Activated effector memory CD4-positive, alpha-beta T cell treated with anti-CD3 and anti-CD28 coated beads, Interleukin-2, amount 50 U/mL, for 16 hours (primary cell): Measurements from ENCODE around the gene SPATA19.

Experiments used
- DNase-seq: peaks from one replicate; pipeline ENCODE4 v3.0.0-alpha.2; 2020

SPATA19 gene

DNA sequence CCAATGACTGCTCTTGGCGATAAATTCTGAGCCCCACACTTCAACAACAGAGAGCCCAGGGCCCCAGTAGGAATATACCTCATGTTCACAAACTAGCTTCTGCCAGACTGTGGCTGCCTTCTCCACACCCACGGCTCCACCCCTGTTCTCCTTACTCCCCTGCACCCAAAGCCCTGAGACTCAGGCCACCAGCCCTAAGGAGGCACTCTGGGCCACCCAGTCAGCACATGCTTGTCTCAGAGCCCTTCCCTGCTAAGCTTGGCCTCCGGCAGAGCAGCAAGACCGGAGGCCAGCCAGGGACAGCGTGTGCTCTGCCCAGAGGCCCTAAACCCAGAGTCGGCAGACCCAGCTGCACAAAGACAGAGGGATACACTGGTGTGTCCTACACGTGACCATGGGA is 27.9 kb downstream of the SPATA19 start:
- DNase-seq: no peak

DNA sequence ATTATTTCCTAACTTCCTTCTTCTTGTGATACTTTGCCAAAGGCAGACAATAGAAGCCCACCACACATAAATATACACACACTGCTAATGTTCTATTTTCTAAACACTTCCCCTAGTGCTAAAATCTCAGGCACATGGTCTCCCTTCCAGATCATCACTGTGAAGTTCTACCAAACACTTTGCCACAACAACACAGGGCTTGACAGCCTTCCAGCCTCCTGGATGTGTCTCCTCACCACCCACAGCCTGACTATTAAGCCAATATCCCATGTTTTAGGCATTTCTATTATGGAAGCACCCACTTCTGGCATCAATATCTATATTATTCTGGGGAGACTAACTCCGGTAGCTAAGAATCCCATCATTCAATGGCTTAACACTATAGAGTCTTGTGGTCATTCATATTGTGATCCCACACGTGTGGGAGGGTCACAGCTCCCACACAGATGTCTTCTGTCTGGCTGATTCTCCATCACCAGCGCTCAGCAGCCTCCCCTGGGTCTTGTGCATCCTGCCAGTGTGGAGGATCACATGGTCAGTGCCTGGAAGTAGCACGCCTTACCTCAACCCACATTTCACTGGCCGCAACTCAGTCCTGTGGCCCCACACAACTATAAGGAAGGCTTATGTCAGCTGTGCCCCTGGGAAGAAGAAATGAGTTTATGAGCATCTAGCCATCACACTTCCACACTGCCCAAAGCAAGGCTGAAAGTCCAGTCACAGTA is 29.0 kb downstream of the SPATA19 start:
- DNase-seq: no peak

DNA sequence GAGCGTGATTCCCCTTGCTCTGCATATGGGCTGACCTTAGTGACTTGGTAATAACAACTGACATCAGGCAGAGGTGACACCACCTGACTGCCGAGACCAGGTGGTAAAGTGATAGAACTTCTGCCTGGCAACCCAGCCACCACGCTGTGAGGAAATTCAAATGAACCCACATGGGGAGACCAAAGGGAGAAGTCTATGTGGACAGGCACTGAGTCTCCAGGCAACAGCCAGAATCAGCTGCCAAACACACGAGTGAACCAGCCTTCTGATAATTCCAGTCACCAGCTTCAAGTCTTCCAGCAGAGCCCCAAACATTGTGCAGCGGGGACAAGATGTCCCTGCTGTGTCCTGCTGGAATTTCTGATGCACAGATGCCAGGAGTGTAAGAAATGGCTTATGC is 29.7 kb downstream of the SPATA19 start:
- no peak for DNase-seq

DNA sequence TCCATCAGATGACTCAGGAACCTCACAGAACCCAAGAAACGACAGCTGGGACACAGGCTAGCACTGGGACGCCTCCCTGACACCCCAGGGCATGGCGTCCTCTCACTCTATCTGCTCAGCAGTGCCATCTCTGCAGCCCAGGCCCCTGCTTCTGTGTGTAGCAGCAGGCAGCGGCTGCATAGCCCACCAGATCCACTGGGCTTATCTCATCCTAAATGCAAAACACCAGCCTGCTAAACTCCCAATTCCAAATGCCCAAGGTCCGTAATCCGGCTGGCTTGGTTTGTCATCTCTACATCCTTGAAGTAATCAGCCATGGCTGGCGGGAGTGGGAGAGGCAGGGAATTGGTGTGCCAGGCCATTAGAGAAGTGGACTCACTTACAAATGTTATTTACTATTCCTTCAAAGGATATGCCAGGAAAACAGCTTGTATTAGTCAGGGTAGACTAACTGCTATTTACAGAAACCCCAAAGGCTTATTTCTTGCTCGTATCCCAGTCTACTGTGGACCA is 30.7 kb downstream of the SPATA19 start:
- DNase-seq: no peak

DNA sequence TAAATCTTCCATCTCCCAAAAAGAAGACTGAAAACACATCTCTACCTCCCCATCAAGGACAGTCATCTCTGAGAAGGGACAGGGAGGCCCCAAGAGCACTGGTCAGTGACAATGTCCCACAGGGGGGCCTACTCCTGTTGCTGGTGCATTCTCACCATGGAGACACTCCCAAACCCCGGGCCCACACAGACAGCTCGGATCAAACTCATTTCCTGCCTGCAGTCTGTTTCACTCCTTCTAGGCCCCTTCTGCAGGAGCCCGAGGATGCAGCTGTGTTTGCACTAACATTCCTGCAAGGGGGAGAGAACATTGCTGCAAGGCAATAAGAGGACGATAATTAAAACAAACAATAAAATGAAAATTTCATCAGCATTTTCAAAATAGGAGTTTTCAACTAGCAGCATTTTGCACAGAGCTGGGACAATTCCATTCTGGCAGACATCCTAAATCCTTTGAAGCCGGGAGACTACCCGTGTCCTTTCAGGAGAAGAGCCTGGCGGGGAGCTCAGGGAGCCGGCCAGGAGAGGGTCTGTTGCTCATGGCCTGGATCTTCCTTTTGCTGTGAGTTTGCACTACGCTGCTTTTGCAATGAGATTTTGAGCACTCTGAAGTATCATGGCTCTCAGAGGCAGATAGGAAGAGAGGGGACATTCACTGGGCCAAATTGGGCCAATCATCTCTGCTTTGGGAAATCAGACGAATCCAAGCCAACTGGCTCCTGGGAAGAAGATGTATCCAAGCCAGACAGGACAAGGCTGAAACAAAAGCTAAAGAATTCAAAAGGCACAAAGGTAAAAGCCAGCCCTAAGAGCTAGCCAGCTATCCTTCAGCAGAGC is 33.2 kb downstream of the SPATA19 start:
- no peak for DNase-seq

DNA sequence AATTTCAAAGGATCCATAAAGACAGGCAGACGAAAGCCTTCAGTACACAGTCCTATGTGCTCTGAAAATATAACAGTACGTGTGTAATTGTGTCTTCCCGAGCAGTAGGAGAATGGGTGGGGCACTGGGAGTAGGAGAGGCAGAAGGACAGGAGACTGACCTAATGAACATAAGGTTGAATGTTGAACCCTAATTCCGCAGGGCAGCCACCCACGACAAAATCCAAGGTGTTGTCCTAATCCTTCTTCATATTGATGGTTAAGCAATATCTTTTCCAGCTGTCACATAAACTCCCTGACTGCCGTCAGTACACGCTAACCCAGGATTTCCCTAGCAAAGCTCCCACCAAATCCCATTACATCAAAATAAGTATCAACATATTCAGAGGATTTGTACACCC is 34.5 kb downstream of the SPATA19 start:
- no peak for DNase-seq

DNA sequence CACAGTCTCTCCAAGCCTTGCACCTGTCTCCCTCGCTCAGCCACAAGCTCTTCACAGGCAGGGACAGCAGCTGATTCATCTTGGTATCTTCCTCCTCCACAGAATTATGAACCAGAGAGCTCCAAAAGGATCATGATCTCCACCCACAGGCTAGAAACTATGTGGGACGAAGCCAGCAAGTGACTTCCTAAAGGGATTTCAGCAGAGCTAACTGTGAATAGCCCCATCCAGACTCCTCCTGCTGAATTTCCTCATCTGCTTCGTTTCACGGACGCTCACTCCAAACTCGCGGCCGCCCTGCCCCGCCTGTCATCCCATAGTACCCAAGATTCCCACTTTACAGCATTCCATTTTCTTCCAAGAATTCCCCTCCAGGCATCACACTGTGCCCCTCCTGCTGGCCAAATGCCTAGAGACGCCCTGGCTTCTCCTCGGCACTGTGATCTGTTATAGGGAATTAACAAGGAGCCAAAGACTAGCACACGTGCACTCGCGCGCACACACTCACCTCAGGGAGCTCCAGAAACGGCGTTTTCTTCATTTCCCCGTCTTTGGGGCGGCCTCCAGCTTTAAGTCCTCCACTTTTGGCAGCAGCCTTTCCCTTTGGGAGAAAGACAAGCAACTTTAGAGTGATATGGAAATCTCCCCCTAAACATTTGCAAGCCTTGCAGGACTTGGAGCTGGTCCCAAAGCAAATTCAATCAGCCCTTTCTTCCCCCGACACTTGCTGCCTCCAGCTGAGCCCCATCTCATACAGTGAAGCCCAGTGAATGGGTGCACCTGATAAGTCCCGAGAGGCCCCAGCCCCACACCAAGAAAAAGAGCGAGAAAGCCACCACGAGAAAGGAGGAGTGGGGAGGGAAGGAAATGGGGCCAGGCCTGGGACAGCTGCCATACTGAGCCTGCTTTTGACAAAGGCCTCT is 35.5 kb downstream of the SPATA19 start:
- no peak for DNase-seq

DNA sequence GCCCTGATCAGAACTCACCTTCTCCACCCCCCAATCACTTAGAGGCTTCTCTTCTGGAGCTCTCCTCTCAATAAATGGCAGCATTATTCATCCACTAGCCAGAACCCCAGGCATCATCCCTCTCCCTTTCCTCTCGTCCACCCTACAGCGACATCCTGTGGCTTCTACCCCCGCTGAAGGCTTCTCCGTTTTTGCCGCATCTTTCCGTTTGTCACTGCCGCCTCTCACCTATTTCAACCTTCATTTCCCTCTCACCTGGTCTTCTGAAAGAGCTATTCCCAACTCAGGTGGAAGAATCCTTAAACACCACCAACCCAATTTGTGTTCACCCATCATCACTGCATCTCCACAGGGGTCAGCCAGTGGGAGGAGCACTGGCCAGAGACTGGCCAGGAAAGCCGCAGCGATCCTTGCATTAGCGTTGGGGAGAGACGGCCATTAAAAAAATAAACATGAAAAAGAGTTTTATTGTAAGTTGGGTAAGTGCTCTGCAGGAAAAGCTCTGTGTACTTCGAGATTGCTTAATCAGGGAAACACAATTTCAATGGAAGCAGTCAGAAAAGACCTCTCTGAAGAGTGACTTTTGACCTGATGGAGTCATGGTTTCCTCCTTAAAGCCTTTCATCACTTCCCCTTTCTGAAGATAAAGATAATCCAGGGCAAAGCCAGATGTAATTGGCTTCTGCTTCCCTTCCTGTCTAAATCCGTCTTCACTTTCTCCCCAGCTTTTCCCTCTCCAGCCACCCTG is 36.7 kb downstream of the SPATA19 start:
- DNase-seq: no peak

DNA sequence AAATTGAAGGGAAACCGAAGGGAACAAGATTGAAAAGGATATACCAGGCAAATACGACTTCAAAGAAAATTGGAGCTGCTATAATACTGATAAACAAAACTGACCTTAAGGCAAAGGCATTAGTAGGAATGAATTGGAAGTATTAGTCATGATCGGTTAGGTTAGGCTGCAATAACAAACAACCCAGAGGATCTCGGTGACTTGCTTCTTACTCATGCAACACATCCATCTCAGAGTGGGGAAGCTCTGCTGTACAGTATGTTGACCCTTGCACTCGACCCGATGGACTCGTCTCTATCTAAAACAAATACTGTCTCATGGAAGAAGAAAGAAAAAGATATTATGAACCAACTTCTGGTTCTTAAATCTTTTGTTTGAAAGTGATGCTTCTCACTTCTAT is 42.3 kb downstream of the SPATA19 start:
- DNase-seq: no peak

DNA sequence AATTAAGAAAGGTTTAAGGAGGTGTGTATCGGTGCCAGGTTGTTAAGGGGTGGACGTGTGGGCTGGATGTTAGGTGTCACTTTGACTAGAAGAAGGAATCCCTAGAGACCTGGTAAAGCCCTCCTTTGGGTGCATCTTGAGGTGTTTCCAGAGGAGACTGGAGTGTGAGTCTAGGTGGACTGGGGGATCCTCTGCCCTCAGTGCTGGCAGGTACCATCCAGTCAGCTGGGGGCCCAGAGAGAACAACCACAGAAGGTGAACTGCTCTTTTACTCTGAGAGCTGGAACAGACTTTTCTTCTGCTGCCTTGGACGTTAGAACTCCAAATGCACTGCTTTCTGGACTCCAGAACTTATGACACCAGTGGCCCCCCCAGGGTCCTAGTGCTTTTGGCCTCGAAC is 44.0 kb downstream of the SPATA19 start:
- DNase-seq: no peak

DNA sequence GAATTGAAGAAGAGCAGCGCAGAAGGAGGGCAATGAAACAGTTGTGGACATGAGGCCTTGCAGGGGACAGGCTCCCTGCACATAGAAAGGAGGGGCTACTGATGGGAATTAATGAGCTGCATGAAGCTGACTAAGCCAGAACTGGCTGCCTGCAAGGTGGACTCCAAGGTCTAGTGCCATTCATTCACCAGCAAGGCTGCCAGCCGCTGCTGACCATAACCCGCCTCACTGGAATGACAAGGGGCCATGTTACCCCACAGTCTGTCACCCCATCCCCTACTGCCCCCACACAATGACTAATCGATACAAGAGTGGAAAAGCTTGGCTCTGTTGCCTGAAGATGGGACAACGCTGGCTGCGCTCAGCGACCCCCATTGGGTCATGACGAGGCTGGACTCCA is 44.6 kb downstream of the SPATA19 start:
- no peak for DNase-seq

DNA sequence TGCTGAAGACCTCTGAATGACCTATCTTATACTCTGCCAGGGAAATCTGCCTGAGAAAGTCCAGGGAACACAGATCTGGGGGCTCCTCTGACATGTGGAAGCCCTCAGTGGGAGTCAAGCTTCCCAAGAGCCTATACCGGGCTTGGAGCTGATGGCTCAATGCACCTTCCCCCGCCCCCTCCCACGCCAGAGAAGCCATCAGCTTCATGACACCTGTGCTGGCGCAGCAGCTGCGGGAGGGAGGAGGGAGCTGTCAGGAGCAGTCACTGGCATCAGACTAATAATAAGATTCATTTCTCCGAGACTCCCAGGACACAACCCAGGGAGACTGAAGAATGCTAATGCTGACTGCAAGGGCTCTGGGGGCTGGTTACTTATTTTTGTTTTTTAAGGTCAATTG is 47.8 kb downstream of the SPATA19 start:
- DNase-seq: no peak

DNA sequence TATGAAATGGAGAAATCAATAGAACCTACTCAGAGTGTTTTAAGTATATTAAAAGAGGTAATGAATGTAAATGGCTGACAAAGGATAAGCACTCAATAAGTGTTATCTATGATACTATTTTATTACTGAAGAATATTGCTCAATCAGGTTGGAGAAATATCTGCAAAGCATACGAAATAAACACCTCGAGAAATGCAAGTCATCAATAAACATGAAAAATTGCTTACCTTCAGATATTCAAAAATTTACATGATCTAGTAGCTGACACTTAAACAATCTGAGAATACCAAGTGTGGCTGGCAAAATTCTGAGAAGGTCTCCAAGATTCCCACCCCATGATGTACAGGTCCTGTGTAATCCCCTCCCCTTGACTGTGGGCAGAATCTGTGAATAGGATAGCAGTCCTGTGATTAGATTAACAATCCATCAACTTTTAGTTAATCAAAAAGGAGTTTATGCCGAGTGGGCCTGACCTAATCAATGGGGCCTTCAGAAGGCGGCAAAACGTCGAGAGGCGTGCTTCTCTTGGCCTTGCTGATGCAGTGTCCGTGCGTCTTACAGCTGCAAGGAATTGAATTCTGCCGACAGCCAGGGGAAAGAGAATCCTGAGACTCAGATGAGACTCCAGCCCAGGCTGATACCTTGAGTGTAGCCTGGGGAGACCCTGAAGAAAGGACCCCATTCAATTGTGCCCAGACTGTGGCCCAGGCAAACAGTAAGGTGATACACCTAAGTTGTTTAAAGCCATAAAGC is 49.1 kb downstream of the SPATA19 start:
- no peak for DNase-seq

DNA sequence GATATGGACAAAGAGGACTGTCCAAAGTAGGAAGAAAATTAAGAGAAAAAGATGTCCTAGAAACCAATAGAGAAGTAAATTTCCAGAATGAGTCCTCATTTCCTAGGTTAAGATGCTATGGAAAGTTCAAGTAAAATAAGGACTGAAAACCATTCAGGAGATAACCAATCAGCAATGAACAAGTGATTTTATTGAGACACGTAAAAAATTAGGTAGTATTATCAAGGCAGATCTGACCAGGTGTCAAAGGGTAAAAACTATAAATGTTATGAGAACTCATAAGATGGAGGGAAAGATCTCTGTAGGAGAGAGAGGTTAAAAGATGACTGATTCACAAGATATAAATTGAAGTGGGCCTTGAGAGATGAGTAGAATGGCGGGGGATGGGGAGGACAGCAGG is 50.2 kb downstream of the SPATA19 start:
- no peak for DNase-seq

DNA sequence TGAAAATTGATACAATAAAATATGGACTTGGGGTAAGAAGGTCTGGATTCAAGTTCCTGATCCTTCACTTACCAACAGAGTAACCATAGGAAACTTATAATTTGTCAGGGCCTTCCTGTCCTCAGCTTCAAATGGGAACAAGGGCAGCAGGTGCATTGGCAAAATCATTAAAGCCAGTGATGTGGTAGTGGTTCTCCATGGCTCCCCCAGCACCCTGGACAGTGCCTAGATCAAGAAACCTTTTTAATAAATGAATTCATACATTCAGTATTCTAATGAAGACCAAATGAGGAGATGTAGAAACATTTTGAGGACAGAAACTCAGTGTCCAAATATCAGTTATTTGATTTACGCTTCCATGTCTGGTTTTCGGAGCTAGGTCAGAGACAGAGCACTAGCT is 51.1 kb downstream of the SPATA19 start:
- no peak for DNase-seq

DNA sequence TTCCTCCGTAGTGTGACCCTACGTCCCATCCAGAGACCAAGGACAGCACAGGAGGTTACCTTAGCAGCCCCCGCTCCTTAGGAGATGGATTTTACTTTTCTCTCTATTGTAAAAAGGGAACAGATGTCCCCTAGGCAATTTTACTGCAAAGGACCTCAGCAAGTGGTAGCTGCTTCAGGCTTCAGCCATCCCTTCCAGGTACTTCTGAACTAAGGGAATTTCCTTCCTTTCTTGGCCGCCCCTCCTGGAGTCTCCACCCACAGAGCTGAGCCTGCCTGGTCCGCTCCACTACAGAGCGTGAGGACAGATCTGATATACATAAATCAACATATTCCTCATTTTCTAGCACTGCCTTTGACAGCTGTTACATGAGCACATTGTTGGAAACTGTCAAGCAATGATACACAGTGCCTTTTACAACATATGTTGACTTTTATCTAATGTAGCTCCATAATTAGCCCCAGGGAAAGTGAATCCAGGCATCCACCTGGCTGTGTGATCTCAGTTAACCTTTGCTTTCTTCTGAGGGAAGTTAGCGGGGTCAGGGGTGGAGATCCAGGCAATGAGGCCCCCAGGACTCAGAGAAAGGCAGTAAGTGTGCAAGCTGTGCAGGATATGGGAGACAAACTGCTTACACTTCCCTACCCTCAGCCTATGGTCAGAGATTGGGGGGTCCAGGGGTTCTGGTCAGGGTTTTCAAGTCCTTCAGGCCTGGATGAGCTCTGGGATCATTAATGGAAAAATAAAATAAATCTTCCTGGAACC is 51.9 kb downstream of the SPATA19 start:
- no peak for DNase-seq

DNA sequence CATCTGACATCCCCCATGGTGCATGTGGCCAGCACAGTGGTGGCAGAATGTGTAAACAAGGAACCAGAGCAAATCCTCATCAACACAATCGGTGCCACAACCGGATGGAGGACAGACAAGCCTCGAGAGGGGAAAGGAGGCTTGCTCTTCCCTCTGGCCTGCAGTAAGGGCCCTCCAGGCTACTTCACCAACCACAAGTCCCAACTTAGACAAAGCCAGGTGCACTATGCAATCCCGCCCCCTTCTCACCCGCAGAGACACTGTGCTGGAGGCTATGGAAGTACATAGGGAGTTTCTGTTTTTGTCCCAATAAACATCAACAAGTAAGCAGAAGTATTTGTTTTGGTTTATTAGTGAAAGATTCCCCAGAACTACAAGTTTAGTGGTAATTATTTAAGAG is 54.3 kb downstream of the SPATA19 start:
- DNase-seq: no peak
